Stimulated activated CD4-positive, alpha-beta T cell treated with anti-CD3 and anti-CD28 coated beads, TNF-alpha, amount 100 ng/mL, for 4 hours (primary cell): Measurements from ENCODE around the gene ELK4.

Source experiments
- DNase-seq, 3 experiments: peaks; one replicate each; pipeline ENCODE4 v3.0.0-alpha.2; 2020; ENCODE audit warnings: low read depth in 3 of 3

The ELK4 gene

DNA sequence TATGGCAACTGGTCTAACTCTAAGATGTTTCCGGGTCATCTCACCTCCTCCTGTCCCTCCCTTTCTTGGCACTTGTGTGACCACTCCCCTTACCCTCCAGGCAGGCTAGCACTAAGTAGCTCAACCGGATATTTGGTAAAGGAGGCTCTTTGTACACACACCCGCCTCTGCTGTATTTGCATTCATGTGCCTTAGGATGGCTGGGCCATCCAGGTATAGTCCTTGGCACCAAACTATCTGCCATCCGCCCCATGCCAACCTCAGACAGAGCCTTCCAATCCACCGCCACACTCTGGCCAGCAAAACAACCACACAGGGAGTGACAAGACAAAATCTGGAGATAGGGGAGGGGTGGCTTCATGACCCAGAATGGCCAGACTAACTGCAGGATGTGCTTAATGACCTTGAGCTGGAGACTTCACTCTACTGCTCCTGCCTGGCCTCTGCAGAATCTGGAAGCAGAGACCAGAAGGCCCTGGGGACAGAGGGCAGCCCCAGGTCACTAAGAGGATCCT is 67.8 kb downstream of the ELK4 start:
- no peak for DNase-seq

DNA sequence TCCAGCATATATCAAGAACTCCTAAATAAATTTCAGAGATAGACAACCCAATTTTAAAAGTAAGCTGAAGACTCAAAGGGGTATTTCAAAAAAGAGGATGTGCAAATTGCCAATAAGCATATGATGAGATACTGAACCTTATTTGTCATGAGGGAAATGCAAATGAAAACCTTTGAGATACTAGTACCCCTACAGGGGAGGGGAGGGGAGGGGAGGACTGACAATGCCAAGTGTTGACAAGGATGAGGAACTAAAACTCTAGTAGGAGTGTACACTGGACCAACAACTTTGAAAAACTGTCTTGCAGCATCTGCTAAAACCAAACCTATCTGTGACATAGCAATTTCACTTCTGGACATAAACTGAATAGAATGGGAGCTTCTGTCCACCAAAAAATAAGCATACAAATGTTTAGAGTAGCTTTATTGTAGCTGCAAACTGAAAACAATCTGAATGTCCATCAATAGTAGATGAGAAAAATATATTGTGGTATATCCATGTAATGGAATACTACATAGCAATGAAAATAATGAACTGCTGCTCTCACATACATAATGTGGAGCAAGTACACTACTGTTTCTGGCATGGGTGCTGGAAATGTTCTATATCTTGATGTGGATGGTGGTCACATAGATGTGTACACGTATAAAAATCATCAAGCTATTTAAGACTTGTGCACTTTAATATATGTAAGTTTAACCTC is 70.2 kb downstream of the ELK4 start:
- no peak for DNase-seq
